ENCODE data around the gene TMEM59L.

The TMEM59L gene

GRCh38 chr19:18657590-18658365, 45.1 kb downstream of the TMEM59L start:
- TF ChIP-seq ARNT (IDR thresholded peaks at IDR 0.05) (no peak), PKNOX1 (IDR thresholded peaks at IDR 0.05) (no peak), LEF1 (IDR thresholded peaks at IDR 0.05; ENCODE audit: borderline replicate concordance) (no peak), L3MBTL2 (conservative IDR thresholded peaks at IDR 0.05) (no peak), ELF4 (IDR thresholded peaks at IDR 0.05) (no peak), NFRKB (IDR thresholded peaks at IDR 0.05) (no peak), TARDBP (IDR thresholded peaks at IDR 0.05) (no peak), FOXA1 (IDR thresholded peaks at IDR 0.05) (no peak), ZNF384 (IDR thresholded peaks at IDR 0.05) (no peak), BHLHE40 (IDR thresholded peaks at IDR 0.05; ENCODE audit: borderline replicate concordance) (no peak)
- CTCF ChIA-PET, result no interaction called here
- POLR2A ChIA-PET, result no interaction called here
- no peak for DNase-seq (ENCODE audit: extremely low spot score)

- TF ChIP-seq L3MBTL2 (conservative IDR thresholded peaks at IDR 0.05) (no peak), ELF4 (IDR thresholded peaks at IDR 0.05) (no peak), CTBP1 (IDR thresholded peaks at IDR 0.05; ENCODE audit: borderline replicate concordance) (no peak), FOXM1 (IDR thresholded peaks at IDR 0.05; ENCODE audit: borderline replicate concordance) (no peak), HDGF (IDR thresholded peaks at IDR 0.05; ENCODE audit: borderline replicate concordance) (no peak), NFRKB (IDR thresholded peaks at IDR 0.05) (no peak), SP1 (IDR thresholded peaks at IDR 0.05) (no peak), FOXK2 (IDR thresholded peaks at IDR 0.05) (no peak), ARNT (IDR thresholded peaks at IDR 0.05) (no peak), PKNOX1 (IDR thresholded peaks at IDR 0.05) (no peak), FOXA1 (IDR thresholded peaks at IDR 0.05) (no peak), BHLHE40 (IDR thresholded peaks at IDR 0.05; ENCODE audit: borderline replicate concordance) (no peak), TARDBP (IDR thresholded peaks at IDR 0.05) (no peak), ZNF384 (IDR thresholded peaks at IDR 0.05) (no peak), LEF1 (IDR thresholded peaks at IDR 0.05; ENCODE audit: borderline replicate concordance) (no peak), SUZ12 (IDR thresholded peaks at IDR 0.05) (no peak)
- ChIA-PET POLR2A (no interaction called here), CTCF (no interaction called here)
- DNase-seq (ENCODE audit: extremely low spot score), result no peak
These were observed 45.7 kb downstream of the TMEM59L start for GRCh38 chr19:18658366-18658855.

- TF ChIP-seq LEF1 (IDR thresholded peaks at IDR 0.05; ENCODE audit: borderline replicate concordance) (no peak), PKNOX1 (IDR thresholded peaks at IDR 0.05) (no peak), CTBP1 (IDR thresholded peaks at IDR 0.05; ENCODE audit: borderline replicate concordance) (no peak), BHLHE40 (IDR thresholded peaks at IDR 0.05; ENCODE audit: borderline replicate concordance) (no peak), L3MBTL2 (conservative IDR thresholded peaks at IDR 0.05) (no peak)
- DNase-seq (ENCODE audit: extremely low spot score), result no peak
- ChIA-PET POLR2A (no interaction called here), CTCF (no interaction called here)
These were observed 46.8 kb downstream of the TMEM59L start for GRCh38 chr19:18659281-18660050.

- POLR2A ChIA-PET, result no interaction called here
- no peak for TF ChIP-seq HDGF (IDR thresholded peaks at IDR 0.05; ENCODE audit: borderline replicate concordance)
- no peak for TF ChIP-seq CTBP1 (IDR thresholded peaks at IDR 0.05; ENCODE audit: borderline replicate concordance)
- no peak for TF ChIP-seq SP1 (IDR thresholded peaks at IDR 0.05)
- no peak for TF ChIP-seq ARNT (IDR thresholded peaks at IDR 0.05)
- no peak for TF ChIP-seq BHLHE40 (IDR thresholded peaks at IDR 0.05; ENCODE audit: borderline replicate concordance)
- no peak for TF ChIP-seq FOXK2 (IDR thresholded peaks at IDR 0.05)
- TF ChIP-seq FOXA1 (IDR thresholded peaks at IDR 0.05), result no peak
- no peak for TF ChIP-seq ELF4 (IDR thresholded peaks at IDR 0.05)
- TF ChIP-seq ZNF384 (IDR thresholded peaks at IDR 0.05), result no peak
- no peak for TF ChIP-seq TARDBP (IDR thresholded peaks at IDR 0.05)
- TF ChIP-seq SUZ12 (IDR thresholded peaks at IDR 0.05), result no peak
- TF ChIP-seq PKNOX1 (IDR thresholded peaks at IDR 0.05), result no peak
- no peak for TF ChIP-seq FOXM1 (IDR thresholded peaks at IDR 0.05; ENCODE audit: borderline replicate concordance)
- TF ChIP-seq LEF1 (IDR thresholded peaks at IDR 0.05; ENCODE audit: borderline replicate concordance), result no peak
- TF ChIP-seq L3MBTL2 (conservative IDR thresholded peaks at IDR 0.05), result no peak
- TF ChIP-seq NFRKB (IDR thresholded peaks at IDR 0.05), result no peak
- CTCF ChIA-PET, result no interaction called here
- DNase-seq (ENCODE audit: extremely low spot score), result no peak
These were observed 47.6 kb downstream of the TMEM59L start for GRCh38 chr19:18660051-18660910.
